Activated T-cell treated with anti-CD3 and anti-CD28 coated beads for 4 hours (primary cell): Measurements from ENCODE around the gene GNA15.
"Not testable (repeated sequence)": the region's sequence is repeated elsewhere in the genome, so short reads cannot be mapped to it uniquely, and the experiment has no call there.

Experiments used
- DNase-seq: peaks from one replicate; pipeline ENCODE4 v3.0.0-alpha.2; 2020

Gene GNA15

DNA sequence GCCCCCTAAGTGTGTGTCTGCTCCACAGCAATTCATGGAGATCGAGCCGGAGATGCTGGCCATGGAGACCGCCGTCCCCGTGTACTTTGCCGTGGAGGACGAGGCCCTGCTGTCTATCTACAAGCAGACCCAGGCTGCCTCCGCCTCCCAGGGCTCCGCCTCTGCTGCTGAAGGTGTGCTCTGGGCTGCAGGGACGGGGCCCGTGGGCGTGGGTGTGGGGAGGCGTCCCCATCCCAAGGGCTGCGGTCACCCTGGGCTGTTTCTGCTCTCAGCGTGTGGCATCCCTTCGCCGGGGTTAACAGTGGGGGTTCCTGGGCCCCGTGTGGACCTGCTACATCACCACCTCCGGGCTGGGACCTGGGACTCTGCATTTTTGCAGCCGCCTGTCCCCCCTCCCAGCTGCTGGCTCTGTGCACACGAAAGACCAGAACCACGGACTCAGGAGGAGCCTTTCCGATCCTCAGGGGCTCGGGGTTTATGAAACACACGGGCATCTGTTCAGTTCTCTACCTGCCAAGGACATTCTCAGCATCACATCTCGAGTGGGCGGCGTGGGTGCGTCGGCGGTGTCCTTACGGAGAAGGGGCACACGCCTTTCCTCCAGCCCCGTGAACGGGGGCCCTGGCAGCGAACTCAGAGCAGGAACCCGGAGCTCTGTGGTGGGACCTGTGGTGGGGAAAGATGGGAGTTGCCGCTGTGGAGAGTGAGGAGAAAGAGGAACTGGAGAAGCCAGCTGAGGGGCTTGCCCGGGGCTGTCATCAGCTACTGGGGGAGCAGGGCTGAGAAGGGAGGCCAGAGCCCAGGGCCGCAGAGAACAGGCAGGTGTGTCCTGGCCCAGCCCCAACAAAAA, 57.6 kb downstream of the GNA15 start:
- DNase-seq = no peak

DNA sequence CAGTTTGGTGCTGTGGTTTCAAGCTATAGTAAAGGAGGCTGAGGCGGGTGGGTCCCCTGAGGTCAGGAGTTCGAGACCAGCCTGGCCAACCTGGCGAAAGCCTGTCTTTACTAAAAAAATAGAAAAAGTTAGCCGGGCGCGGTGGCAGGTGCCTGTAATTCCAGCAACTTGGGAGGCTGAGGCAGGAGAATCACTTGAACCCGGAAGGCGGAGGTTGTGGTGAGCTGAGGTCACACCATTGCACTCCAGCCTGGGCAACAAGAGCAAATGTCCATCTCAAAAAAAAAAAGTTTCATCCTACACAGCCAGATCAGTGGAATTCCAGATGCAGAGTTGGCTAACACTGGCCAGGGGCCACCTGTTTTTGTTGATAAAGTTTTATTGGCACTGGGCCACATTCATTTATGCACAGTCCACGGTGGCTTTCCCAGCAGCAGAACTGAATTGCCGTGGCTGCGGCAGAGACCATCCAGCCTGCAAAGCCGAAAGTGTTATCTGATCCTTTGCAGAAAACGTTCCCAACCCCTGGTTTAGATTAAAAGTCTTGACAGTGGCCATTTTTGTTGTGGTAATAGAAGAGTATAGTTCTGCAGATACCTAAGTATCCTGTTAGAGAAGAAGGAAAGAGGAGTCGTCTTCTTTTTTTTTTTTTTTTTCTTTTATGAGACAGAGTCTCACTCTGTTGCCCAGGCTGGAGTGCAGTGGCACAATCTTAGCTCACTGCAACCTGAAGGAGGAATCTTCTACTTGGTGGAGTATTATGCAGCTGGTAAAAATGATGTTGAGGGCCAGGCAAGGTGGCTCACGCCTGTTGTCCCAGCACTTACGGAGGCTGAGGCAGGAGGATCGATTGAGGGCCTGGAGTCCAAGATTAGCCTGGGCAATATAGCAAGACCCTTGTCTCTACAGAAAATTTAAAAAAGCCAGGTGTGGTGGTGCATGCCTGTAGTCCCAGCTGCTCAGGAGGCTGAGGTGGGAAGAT, 58.6 kb downstream of the GNA15 start:
- DNase-seq = no peak

DNA sequence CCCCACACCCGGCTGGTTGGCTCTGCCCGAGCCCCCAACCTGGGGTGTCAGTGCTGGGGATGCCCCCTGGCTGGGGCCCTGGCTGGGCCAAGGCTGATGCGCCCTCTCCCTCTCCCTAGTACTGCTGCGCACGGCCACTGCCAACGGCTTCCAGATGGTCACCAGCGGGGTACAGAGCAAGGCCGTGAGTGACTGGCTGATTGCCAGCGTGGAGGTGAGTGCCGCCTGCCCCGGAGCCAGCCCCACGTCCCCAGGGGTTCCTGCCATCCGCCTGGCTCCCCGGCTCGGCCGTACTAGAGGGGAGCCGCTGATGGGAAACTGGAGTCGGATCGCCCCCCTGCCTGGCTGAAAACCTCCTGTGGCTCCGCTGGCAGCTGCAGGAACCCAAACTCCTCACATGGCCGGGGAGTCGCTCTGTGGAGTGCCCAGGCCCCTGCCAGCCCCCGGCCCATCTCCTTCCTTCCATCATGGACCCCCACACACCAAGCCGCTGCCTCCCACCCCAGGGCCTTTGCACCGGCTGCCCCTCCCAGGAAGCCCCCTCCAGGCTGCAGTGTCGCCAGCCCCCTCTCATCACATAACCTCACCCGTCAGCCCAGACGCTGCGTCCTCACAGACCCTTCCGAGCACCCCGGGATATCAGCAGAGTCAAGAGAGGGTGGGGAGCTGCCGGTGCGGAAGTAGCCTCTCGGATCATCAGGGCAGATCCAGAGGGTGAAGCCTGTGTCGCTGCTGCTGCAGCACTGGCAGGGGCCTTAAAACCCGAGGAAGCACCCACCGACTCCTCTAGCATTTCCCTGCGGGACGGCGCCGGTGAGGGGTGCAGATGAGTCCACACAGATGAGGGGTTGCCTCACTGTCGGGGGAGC, 60.5 kb downstream of the GNA15 start:
- no peak for DNase-seq

DNA sequence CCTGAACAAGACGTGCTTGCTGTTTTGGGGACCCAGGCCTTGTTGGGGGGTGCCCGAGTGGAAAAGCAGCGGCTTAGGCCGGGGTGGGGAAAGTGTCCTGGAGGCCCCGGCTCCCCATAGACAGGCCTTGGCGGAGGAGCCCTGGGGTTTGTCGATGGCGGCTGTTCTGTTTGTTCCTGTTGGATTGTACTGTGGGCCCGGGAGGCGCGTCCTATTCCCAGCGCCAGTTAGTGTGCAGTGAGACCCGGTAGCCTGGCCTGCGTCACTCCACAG, 61.0 kb downstream of the GNA15 start:
- DNase-seq = no peak

DNA sequence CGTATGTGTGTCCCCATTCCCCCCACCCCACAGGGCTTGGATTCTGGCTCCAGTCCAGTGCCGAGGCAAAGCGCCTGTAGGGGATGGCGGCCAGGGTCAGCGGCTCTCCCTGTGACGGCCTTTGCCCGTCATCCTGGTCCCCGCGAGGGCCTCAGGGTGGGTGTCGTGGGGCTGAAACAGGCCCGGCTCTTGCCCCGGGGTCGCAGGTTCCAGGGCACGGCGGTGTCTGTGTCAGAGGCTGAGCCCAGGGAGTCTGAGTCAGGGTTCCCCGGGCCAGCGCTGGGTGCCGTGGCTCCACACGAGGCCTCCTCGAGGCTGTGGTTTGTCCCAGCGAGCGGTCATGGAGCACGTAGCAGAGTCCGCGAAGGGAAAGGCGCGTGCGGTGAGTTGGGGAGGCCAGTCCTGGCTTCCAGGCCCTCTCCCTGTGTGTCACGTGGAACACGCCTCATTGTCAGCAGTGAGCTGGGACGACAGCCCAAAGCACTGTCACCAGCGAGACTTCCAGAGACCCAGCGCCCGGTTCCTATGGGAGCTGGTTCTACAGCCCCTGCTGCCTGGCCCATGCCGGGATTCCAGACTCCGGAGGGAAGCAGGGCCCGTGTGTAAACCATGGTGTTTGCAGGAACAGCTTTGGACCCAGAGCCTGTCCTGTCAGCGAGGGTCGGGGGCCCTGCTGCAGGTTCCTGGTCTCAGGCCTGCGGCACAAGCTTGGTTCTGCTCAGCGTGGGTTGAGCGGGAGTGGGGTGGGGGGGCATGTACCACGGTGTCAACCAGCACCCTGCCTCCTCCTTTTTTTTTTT, 63.3 kb downstream of the GNA15 start:
- DNase-seq = no peak

DNA sequence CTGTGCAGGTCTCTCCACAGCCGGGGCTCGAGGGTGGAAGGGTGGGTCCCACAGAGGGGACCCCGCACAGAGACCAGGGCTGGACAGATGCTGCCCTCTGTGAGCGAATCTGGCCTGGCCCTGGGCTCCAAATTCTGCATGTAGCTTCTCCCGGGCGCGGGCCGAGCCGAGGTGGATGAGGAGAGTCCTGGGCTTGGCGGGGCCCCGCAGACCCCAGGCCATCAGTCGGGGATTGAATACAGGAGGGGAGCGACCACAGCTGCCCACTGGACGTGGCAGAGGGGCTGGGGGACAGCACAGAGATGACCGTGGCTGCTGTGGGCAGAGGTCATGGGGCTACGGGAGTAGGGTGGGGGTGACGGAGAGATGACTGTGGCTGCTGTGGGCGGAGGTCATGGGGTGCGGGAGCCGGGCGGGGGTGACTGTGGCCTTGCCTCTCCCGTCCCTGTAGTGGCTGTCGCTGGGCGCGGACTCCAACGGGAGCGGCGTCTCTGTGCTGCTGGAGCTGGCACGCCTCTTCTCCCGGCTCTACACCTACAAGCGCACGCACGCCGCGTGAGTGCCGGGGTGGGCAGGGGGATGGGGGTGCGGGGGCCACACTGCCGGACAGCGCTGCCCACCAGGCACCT, 65.4 kb downstream of the GNA15 start:
- DNase-seq = no peak

DNA sequence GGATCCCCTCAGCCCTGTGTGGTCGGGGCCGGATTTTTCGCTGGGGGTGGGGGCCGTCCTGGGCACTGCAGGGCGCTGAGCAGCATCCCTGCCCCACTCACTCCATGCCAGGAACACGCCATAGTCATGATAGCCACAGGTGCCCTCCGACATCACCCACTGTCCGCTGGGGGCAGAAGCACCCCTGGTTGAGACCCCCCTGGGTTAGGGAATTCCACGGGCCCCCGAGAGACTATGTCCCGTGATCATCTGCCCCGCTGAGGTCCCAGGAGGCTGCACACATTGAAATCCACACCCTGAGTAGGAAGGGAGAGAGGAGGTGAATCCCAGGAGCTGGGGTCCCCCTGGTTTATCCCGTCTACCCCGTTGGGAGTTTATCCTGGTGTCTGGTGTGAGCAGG, 66.1 kb downstream of the GNA15 start:
- no peak for DNase-seq

DNA sequence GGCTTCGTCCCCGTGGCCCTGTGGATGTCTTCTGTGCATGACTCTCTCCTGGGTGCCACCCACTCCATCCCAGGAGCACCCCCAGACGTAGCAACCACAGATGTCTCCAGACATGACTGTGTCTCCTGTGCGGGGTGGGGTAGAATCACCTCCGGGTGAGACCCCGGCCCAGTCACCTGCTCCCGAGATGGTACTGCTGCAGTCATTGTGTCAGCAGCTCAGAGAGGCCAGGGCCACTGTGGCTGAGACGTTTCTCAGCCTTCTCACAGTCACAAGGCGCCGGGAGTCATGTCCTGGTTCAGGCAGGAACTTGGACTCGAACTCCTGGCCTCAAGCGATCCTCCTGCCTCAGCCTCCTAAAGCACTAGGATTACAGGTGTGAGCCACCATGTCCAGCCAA, 66.5 kb downstream of the GNA15 start:
- DNase-seq = no peak

DNA sequence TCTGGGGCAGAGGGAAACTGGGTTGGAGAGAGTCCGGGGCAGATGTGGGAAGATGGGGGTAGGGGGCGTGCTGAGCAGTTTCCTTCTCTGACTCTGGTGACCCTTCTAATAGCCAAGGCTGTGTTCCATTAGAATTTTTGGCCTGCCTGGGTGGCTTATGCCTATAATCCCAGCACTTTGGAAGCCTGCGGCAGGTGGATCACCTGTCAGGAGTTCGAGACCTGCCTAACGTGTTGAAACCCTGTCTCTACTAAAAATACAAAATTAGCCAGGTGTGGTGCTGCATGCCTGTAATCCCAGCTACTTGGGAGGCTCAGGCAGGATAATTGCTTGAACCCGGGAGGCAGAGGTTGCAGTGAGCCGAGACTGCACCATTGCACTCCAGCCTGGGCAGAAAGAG, 67.1 kb downstream of the GNA15 start:
- not testable (repeated sequence) for DNase-seq

DNA sequence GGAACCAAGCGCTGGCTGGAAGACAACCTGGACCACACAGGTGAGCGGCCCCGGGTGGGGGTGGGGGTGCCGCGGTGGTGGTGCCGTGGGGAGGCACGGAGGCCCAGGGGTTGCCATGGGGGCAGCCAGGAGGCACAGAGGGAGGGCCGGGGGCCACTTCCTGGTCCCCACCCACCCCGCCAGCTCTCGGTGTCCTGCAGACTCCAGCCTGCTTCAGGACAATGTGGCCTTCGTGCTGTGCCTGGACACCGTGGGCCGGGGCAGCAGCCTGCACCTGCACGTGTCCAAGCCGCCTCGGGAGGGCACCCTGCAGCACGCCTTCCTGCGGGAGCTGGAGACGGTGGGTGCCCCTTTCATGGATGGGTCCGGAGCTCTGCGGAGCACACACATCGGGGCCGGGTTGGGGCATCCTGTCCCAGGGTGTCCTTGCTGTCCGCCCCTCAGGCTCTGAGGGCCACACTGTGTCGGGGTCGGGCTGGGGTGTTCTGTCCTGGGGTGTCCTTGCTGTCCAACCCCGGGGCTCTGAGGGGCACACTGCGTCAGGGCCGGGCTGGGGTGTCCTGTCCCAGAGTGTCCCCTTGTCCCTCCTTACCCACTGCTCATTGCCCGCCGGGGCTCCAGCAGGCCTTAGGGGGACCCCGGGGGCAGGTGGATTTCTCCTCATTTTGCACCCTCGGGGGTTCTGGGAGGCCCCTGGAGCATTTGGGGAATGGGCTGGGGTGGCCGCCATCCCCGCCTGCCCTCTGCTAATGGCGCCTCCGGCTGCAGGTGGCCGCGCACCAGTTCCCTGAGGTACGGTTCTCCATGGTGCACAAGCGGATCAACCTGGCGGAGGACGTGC, 68.2 kb downstream of the GNA15 start:
- no peak for DNase-seq

DNA sequence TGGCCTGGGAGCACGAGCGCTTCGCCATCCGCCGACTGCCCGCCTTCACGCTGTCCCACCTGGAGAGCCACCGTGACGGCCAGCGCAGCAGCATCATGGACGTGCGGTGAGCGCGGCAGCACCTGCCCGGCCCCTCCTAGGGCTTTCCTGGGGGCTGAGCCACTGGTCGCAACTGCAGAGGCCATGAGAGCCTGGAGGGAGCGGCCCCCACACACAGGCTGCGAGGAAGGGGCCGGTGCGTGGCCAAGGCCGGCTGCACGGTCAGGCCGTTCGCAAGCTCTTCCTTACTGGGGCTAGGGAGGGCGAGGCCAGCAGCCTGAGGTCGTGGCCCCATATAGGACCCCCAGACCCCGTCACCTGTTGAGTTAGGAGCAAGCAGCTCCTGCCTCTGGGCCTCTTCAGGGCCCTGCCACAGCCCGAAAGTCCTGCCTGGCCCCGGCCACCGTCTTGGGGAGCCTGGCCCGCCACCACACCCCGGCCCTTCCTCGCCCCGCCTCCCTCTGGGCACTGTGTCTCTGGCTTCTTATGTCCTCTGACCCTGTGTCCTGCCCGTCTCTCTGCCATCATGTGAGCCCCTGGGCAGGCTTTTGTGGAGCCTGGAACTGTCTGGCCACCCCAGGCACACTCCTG, 68.9 kb downstream of the GNA15 start:
- DNase-seq = no peak

DNA sequence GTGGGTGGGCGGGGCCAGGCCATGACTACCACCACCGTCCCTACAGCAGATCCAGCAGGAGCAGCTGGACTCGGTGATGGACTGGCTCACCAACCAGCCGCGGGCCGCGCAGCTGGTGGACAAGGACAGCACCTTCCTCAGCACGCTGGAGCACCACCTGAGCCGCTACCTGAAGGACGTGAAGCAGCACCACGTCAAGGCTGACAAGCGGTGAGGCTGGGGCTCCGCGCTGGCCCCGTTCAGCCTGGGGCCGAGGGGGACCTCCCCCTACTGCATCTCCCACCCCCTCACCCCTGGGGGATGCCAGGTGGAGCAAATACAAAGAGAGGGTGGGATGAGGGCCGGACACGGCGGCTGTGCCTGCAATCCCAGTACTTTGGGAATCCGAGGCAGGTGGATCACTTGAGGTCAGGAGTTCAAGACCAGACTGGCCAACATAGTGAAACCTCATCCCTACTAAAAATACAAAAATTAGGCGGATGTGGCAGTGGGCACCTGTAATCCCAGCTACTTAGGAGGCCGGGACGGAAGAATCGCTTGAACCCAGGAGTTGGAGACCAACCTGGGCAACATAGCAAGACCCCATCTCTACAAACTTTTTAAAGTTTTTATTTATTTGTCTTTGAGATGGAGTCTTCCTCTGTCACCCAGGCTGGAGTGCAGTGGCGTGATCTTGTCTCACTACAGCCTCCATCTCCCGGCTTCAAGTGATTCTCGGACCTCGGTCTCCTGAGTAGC, 70.6 kb downstream of the GNA15 start:
- no peak for DNase-seq

DNA sequence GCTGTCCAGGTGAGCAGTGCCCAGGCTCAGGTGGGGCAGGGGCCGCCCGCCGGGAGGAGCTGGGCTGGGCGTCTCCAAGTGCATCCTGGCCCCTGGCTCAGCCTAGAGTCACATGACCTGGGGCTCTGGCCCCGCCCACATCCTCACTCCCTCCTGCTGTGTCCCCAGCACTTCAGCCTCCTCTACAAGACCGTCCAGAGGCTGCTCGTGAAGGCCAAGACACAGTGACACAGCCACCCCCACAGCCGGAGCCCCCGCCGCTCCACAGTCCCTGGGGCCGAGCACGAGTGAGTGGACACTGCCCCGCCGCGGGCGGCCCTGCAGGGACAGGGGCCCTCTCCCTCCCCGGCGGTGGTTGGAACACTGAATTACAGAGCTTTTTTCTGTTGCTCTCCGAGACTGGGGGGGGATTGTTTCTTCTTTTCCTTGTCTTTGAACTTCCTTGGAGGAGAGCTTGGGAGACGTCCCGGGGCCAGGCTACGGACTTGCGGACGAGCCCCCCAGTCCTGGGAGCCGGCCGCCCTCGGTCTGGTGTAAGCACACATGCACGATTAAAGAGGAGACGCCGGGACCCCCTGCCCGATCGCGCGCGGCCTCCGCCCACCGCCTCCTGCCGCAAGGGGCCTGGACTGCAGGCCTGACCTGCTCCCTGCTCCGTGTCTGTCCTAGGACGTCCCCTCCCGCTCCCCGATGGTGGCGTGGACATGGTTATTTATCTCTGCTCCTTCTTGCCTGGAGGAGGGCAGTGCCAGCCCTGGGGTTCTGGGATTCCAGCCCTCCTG, 71.8 kb downstream of the GNA15 start:
- no peak for DNase-seq

DNA sequence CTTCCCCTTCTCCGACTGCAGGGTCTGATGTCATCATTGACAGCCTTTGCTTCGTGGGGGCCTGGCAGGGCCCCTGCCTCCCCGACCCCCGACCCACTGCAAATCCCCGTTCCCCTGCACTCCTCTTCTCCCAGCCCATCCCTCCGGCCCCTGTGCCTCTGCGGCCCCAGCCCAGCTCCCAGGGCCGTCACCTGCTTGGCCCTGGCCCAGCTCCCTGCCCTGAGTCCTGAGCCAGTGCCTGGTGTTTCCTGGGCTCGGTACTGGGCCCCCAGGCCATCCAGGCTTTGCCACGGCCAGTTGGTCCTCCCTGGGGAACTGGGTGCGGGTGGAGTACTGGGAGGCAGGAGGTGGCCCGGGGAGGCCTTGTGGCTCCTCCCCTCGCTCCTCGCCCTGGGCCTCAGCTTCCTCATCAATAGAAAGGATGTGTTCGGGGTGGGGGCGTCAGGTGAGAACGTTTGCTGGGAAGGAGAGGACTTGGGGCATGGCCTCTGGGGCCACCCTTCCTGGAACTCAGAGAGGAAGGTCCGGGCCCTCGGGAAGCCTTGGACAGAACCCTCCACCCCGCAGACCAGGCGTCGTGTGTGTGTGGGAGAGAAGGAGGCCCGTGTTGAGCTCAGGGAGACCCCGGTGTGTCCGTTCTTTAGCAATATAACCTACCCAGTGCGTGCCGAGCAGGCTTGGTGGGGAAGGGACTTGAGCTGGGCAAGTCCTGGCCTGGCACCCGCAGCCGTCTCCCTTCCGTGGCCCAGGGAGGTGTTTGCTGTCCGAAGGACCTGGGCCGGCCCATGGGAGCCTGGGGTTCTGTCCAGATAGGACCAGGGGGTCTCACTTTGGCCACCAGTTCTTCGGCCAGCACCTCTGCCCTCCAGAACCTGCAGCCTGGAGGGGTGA, 72.7 kb downstream of the GNA15 start:
- no peak for DNase-seq

DNA sequence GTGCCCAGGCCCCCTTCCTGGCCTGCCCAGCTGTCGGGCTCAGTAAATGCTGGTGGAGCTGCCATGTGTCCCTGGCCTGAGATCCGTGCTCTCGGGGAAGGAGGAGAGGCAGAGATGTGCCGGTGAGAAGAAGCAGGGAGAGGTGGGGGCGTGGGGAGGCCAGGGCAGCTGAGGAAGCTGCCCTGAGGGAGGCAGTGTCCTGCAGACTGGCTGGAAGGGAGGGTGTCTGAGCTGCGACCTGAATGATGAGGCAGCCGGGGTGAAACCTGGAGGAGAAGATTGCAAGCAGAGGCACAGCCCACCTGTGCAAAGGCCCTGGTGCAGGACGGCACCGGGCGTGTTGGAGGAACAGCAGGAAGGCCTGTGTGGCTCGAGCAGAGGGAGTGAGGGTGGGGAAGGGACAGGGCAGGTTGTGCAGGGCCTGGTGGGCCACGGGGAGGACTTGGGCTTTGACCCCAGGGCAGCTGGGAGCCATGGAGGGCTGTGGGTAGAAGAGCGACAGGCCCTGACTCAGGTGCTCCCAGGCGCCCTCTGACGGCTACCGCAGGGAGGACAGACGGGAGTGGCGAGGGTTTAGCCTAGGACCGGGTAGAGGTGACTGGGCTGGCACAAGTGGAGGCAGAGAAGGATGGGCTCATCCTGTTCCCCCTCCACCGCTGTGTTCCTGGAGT, 74.6 kb downstream of the GNA15 start:
- peak; percentile 69 for DNase-seq

DNA sequence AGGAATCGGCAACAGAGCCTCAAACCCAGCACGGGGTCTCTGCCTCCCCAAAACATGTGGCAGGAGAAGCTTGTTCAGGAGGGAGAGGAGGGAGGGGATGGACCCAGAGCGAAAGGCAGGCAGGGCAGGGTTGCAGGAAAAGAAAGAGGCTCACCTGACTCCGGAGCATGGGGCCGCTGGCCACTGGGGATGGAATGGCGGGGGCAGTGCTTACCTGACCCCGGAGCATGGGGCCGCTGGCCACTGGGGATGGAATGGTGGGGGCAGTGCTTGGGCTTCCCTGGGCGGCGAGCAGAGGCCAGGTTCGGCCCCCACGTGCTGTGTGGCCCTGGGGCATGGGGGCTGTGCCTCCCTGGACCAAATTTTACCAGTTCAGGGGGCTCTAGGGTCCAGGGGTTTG, 75.4 kb downstream of the GNA15 start:
- no peak for DNase-seq

DNA sequence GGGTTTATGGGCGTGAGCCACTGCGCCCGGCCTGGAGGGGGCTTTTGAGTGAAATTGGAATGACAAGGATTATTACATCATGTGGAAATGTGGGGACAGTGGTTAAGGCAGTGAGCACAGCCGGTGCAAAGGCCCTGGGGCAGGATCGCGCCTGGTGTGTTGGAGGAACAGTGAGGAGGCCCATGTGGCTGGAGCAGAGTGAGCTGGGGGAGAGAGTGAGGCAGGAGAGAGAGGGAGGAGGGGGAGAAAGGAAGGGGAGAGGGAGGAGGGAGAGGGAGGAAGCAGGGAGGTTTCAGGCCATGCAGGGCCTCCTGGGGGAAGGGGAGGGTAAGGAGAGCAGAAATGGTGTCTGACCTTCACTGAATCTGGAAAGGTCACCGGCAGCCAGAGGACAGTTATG, 77.3 kb downstream of the GNA15 start:
- DNase-seq = no peak
